ENCODE data around the gene SPAG9.

SPAG9 gene

DNA sequence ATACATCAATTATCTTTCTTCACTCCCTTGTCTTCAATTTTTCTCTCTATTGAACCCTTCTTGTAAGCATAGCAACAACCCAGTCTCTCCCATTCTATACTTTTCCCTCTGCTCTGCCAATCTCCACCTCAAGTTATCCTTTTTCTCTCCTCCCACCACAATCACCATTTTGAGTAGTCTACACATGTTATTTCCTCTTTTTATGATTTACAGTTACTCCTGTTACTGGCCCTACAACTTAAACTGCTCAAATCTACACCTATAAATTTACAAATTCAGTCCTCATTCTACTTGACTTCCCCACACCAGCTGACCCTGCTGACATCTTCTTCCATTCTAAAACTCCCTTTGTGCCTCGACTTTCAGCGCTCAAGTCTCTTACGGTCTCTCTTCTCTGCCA lies 84.6 kb downstream of the SPAG9 start:
- DNase-seq, result no peak

DNA sequence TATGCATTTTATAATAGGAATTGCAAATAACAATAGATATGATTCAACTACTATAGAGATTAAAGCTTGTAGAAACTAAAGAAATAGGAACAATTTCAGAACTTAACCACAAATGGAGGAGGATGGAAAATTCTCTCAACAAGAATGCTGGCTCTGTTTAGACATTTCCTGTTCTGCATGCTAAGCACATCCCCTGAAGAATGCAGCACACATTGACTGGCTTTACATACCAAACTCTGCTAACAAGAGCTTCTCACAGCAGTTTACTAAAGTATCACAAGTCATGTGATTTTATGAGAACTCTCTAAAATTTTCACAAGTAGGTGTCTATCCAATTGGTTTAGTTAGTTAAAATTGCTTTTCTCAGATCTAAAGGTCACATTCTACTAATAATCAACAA lies 85.2 kb downstream of the SPAG9 start:
- DNase-seq, result no peak

DNA sequence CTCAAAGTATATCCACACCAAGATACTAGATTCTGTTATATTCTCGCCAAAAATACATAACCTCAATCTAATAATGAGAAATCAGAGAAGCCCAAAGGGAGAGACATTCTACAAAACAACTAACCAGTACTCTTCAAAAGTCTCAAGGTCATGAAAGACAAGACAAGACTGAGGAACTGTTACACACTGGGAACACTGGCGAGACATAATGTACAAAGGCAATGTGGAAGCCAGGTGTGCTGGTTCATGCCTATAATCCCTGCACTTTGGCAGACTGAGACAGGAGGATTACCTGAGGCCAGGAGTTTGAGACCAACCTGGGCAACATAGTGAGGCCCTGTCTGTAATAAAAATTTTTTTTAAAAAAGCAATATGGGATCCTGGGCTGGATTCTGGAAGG lies 85.9 kb downstream of the SPAG9 start:
- DNase-seq, result no peak

DNA sequence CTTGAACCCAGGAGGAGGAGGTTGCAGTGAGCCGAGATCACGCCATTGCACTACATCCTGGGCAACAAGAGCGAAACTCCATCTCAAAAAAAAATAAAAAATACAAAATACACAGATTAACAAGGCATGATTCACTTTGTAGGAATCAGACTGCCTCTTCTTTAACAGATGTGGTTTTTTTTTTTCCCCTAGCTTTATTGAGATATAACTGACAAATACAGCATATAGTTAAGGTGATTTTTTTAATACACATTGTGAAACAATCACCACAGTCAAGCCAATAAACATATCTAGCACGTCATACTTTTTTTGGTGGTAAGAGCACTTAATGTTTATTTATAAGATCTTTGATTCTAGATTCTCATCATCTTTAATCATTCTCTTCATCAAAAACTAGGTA lies 87.8 kb downstream of the SPAG9 start:
- no peak for DNase-seq

DNA sequence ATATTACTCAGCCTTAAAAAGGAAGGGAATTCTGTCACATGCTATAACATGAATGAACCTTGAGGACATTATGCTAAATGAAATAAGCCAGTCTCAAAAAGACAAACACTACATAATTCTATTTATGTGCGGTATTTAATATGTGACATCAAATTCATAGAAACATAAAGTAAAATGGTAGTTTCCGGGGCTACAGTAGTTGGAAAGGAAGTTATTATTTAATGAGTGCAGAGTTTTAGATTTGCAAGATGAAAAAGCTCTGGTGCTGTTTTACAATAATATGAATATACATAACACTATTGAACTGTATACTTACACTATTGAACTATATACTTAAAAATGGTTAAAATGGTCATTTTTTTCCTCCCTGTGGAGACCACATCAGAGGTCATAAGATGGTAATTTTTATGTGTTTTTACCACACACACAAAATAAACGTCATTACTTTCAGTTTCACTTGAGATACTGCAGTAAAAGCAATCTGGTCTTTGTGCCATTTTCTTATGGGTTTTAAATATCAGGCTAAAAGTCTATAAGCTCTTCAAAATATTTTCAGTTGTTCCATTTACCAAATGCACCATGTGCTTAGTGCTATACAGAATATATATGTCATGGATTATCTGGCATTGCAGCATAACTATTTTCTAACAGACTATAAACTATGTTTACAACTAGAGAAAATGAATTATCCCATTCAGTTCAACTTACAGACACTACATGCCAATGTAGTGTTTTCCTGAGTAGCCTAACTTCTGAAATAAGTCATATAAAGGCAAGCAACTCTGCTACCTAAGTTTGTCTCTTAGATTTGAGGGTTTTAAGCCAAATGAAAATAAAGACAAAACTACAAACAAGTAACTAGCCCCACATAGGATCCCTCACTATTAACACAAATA lies 90.9 kb downstream of the SPAG9 start:
- no peak for DNase-seq

DNA sequence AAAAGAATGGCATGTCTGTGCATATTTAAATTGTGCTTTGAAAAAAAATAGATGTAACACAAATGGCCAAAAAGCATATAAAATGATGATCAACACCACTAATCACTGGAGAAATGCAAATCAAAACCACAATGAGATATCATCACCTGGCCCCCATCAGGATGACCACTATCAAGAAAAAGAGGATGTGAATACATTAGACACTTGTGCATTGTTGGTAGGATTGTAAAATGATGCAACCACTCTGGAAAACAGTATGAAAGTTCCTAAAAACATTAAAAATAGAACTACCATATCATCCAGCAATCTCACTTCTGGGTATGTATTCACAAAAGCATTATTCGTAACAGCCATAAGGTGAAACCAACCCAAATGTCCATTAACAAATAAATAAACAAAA lies 91.5 kb downstream of the SPAG9 start:
- DNase-seq, result no peak

DNA sequence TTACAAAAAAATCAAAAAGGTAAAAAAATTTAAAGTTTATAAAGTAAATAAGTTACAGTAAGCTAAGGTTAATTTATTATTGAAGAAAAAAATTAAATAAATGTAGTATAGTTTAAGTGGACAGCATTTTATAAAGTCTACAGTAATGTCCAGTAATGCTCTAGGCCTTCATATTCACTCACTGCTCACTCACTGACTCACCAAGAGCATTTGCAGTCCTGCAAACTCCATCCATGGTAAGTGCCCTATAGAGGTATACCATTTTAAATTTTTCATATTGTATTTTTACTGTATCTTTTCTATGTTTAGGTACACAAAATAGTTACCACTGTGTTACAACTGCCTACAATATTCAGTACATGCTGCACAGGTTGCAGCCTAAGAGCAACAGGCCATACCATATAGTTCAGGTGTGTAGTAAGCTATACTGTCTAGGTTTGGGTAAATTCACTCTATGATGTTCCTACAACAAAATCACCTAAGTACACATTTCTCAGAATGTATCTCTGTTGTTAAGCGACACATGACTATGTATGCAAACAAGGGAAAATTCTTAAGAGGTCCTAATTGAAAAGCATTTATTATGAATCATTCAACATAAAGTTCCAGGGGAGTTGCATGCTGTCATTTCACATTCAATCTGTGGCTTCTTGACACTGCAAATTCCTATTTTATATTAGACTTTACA lies 92.3 kb downstream of the SPAG9 start:
- no peak for DNase-seq

DNA sequence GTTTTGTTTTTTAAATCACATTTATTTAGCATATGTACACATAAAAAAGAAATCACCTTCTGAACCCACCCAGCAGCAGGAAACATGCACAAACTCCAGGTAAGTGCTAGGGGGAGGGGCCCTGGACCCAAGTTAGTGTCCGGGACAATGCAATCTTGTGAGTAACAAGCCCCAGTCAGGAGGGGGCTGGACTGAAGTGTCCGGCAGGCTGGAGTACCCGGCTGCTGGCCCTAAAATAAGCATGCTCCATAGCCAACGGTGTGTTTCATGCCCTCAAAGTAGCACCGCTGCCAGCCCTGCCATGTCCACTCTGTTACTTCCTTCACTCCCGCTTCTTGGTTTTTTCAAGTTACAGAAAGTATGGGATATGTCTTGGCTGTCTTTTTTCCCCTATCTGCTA lies 102.1 kb downstream of the SPAG9 start:
- DNase-seq, result no peak

DNA sequence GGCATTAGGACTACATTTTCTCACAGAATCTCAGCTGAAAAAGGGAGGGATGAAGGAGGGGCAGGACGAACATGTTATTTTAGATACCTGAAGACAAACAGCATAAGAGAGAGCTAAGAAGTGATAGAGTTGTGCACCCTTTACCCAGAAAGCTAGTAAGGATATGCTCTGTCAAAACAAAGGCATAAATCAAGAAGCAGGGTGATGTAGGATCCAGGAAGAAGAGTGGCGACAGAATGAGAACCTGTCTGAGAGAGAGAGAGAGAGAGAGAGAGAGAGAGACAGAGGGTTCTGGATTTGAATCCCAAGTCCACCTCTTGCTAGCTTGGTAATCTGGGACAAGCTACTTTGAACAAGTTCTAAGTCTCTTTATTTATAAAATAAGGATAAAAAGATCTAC lies 103.4 kb downstream of the SPAG9 start:
- no peak for DNase-seq

DNA sequence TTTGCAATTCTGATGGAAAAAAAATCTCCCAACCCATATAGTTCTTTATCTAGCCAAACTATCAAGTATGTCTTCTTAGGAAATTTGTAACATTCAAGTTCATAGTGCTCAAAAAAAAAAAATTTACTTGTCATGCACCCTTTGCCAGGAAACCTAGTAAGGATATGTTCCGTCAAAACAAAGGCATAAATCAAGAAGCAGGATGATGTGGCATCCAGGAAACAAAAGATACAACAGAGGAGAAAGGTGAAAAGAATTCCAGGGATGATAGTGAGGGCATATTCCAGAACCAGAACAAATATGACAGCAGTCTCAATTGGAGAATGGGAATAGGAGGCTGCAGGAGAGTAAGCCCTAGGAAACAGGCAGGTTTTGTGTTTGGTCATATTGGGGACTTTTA lies 104.6 kb downstream of the SPAG9 start:
- DNase-seq, result no peak

DNA sequence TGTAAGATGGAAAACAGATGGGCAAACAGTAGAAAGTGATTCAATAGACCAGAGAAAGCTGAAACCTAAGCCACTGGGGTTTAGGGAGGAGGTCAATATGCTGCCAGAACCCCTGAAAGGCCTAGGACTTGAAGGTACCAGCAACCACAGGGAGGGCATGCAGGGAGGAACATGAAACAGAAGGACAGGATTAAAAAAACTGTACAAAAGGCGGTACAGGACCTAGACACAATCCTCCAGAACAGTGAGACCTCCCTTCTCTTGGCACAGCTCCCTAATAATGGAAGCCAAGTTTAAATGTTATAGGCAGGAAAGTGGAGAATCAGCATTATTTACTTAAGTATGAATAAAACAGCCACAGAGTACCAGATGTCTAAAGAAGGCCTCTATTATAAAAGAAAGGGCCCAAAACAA lies 105.5 kb downstream of the SPAG9 start:
- no peak for DNase-seq

DNA sequence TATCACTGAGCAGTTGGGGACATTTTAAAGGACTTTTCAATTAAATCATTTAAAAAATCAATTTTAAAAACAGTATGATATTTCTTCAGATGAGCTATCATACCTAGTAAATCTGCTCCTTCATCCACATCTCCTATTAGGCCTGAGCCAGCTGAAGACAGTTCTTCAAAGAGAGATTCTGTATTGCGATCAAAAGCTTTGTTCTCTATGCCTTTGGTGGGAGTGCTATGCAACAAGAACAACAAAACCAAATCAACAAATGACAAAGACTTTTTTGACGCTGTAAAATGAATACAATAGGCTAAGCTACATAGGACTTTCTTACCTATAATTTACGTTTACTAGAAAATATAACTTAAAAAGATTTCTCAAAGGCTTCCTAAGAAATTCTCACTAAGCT lies 106.5 kb downstream of the SPAG9 start:
- DNase-seq, result no peak

DNA sequence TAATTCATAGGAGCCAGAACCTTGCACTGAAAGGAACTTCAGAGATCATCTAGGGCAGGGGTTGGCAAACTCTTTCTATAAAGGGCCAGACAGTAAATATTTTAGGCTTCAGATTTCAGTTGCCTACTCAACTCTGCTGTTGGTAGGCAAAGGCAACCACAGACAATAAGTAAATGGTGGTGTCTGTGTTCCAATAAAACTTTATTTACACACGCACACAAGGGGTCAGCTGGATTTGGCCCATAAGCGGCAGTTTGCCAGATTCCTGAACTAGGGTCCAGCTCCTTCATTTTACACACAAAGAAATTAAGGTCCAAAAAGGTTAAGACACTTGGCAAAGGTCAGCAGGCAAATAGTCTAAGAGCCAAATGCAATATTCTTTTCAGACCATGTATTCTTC lies 107.3 kb downstream of the SPAG9 start:
- DNase-seq, result no peak

DNA sequence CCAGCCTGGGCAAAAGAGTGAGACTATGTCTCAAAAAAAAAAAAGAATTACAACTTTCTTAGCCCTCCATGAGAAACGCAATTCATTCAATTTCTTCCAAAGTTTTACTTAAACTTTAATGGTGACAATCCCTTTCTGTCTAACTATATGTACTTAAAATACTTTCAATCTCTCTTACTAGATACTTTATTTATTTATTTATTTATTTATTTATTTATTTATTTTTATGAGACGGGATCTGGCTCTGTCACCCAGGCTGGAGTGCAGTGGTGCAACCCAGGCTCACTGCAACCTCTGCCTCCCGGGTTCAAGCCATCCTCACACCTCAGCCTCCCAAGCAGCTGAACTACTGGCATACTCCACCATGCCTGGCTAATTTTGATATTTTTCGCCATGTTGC lies 108.1 kb downstream of the SPAG9 start:
- DNase-seq, result no peak

DNA sequence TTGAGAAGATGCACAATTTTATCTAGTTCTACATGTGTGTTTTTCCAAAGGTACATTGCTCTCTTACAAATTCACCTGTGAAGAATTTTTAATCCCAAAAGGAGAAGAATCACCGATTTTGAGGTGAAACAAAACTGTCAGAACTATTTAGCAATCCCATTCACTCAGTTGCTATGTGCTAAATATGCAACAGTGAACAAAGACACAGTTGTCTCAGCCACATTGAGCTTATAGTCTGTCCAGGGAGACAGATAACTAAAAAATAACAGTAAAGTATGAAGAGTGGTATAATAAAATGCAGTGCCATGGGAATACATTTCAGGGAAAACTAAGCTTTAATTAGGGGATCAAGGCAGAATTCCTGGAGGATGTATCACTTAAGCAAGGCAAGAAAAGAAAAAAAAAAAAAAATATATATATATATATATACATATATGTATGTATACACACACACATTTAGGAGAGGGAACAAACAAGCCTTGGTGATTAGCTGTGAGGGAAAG lies 110.4 kb downstream of the SPAG9 start:
- no peak for DNase-seq

DNA sequence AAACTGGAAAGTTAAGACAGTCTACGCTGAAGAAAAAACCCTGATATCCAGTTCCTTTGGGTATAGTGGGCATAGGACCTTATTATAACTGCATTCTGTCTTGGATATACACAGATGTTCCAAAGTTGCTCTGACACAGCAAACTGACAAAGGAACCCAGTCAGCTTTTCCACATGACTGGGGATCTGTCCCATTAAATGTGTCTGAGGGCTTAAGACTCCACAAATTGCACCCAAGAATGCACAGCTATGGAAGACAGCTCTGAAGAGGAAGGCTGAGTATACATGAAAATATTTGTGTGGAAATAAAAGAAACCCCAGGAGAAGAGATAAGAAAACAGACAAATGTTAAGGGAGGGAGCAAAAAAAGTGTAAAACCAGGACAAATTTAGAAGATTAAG lies 114.1 kb downstream of the SPAG9 start:
- no peak for DNase-seq

DNA sequence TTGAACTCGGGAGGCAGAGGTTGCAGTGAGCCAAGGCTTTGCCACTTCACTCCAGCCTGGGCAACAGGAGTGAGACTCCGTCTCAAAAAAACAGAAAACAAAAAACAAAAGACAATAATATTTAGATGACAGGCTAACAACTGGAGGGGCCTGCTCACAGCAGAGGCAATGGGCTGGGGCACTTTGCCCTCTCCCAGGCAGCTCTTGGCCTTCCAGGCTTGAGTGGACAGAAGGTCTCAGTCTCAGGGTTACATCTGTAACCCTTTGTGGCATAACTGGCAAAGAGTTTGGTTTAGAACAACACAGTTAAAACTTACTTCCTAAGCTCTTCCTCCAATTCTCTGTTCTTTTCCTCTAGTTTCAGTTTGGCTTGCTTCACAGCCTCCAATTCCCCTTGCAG lies 114.9 kb downstream of the SPAG9 start:
- DNase-seq, result no peak

DNA sequence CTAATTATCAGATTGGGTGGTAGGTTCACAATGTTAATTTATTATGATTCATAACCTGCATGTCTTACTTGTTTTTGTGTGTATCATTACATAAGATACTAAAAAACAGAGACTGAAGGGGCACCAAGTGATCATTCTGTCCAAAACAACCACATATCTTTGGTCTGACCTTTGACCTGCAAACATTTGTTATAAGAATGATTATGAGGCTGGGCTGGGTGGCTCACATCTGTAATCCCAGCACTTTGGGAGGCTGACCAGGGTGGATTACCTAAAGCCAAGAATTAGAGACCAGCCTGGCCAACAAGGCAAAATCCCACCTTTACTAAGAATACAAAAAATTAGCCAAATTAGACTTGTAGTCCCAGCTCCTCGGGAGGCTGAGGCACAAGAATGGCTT lies 116.4 kb downstream of the SPAG9 start:
- DNase-seq, result no peak

DNA sequence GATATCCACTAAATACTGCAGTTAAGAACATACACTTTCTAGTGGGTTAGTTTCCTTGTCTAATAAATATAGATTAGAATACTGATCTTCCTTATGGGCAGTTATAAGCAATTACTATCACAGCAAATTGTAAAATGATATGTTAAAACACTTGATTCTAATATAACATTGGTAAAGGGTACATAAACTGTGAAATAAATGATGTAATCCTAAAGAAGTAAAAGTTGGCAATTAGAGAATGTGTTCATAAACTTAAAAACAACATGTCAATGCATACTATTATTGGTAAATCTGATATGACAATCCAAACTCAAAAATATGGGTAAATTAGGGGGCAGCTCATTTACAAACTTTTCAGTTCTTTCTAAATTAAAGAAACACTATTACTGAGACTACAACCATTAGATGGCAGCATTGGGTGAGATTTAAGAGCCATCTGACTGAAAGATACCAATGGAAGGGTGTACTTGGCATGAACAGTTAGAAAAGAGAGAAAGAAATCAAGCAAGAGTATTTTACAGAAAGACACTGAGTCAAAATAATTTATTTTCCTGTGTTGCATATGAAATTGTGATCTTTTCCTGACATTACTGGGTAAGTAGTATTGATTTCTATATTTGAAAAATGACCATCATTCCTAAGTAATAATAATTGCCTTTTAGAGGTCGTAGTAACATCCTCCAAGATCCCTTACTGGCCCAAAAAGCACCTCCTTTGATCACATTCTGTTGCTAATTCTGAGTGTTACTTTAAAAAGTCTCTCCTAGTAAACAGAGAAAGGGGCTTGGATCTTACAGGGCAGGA lies 119.6 kb downstream of the SPAG9 start:
- no peak for DNase-seq

DNA sequence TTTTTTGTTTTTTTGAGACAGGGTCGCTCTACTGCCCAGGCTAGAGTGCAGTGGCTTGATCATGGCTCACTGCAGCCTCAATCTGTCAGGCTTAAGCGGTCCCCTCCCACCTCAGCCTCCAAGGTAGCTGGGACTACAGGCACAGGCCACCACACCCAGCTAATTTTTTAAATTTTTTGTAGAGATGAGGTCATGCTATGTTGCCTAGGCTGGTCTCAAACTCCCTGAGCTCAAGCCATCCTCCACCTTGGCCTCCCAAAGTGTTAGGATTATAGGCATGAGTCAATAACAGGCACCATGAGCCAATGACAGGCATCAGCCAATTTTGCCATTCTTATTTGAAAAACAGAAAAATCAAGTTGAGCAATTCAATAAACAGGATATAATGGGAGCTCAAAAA lies 125.0 kb downstream of the SPAG9 start:
- DNase-seq, result no peak

DNA sequence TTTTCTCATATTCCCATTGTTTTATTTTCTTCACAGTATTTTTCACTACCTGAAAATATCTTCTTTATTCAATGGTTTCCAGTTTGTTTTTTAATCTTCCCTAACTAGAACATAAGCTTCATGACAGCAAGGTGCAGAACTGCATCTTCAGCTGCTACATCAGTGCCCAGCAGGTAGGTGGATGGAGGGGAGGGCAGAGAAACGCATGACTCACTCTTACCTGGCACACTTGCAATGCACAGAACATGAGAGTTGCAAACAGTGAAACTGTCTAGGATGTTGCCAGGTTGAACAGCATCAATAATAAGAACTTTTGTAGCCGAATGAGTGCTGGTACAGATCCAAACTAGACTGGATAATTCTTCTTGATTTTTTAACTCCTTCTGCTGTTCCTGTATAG lies 127.1 kb downstream of the SPAG9 start:
- no peak for DNase-seq

DNA sequence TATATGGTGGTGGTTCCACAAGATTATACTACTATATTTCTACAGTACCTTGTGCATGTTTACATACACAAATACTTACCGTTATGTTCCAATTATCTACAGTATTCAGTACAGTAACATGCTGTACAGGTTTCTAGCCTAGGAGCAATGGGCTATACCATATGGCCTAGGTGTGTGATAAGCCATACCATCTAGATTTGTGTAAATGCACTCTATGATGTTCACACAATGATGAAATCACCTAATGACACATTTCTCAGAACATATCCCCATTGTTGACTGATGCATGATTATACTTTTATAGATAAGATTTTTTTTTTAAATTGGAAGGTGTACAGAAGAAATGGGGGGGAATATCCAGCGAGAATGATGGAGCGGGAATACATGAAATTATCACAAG lies 131.5 kb downstream of the SPAG9 start:
- no peak for DNase-seq

DNA sequence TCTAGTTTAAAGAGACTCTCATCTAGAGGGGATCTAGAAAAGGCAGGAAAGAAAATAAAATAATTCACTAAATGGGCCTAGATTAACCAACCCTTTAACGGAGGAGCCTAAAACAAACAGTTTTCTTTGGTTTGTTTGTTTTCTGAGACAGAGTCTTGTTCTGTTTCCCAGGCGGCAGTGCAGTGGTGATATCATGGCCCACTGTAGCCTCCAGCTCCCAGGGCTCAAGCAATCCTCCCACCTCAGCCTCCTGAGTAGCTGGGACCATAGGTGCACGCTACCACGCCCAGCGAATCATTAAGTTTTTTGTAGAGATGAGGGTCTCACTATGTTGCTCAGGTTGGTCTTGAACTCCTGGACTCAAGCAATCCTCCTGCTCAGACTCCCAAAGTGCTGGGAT lies 132.2 kb downstream of the SPAG9 start:
- no peak for DNase-seq
